ENCODE measurements around the gene ZNF672. TPM values are rescaled to one million over a fixed set of nuclear protein-coding genes. Genes with fewer than 3 reads are reported as not detected.

Gene ZNF672
- total RNA-seq, 1 donor = 15.2 TPM

GRCh38 chr1:248820041-248820585 is 17.9 kb upstream of the ZNF672 start:
- Histone ChIP-seq H3K4me2 (ENCODE audit: insufficient read depth, low read length) (no peak overlapping the region), H2AFZ (ENCODE audit: low read length) (no peak overlapping the region), H3K4me3 (ENCODE audit: insufficient read depth, low read length) (no peak overlapping the region), H3K4me1 (ENCODE audit: insufficient read depth, low read length) (peaks cover 47% of the 10 kb centered on the region), H3K9me3 (ENCODE audit: low read depth, low read length) (no peaks in the 10 kb centered on the region), H3K36me3 (ENCODE audit: insufficient read depth, low read length) (peaks cover 49% of the 10 kb centered on the region), H3K27me3 (ENCODE audit: insufficient read depth, low read length) (no peaks in the 10 kb centered on the region), H3K79me2 (ENCODE audit: insufficient read depth, low read length) (peaks cover 84% of the 10 kb centered on the region), H3K27ac (ENCODE audit: low read depth, low read length) (peak overlapping the region; percentile 98), H4K20me1 (ENCODE audit: insufficient read depth, low read length) (peaks cover 29% of the 10 kb centered on the region)
- no peak for DNase-seq (ENCODE audit: insufficient read length, low spot score, missing footprints)
- TF ChIP-seq CTCF (IDR thresholded peaks at IDR 0.05; ENCODE audit: extremely low read depth, low read depth, low read length) = no peak

- no peak for TF ChIP-seq CTCF (IDR thresholded peaks at IDR 0.05; ENCODE audit: extremely low read depth, low read depth, low read length)
- no peaks in the 10 kb centered on the region for H3K27me3 ChIP-seq (ENCODE audit: insufficient read depth, low read length)
- peaks cover 48% of the 10 kb centered on the region for H3K4me1 ChIP-seq (ENCODE audit: insufficient read depth, low read length)
- peak overlapping the region; percentile 4 for H3K4me3 ChIP-seq (ENCODE audit: insufficient read depth, low read length)
- H3K79me2 ChIP-seq (ENCODE audit: insufficient read depth, low read length) = peaks cover 85% of the 10 kb centered on the region
- no peak overlapping the region for H2AFZ ChIP-seq (ENCODE audit: low read length)
- DNase-seq (ENCODE audit: insufficient read length, low spot score, missing footprints) = peak; percentile 96
- peaks cover 26% of the 10 kb centered on the region for H4K20me1 ChIP-seq (ENCODE audit: insufficient read depth, low read length)
- peaks cover 42% of the 10 kb centered on the region for H3K36me3 ChIP-seq (ENCODE audit: insufficient read depth, low read length)
- H3K9me3 ChIP-seq (ENCODE audit: low read depth, low read length) = no peaks in the 10 kb centered on the region
- H3K27ac ChIP-seq (ENCODE audit: low read depth, low read length) = peak overlapping the region; percentile 98
- H3K4me2 ChIP-seq (ENCODE audit: insufficient read depth, low read length) = peak overlapping the region; percentile 96
These were observed 16.9 kb upstream of the ZNF672 start for GRCh38 chr1:248821101-248821500.

GRCh38 chr1:248821641-248822040 is 16.4 kb upstream of the ZNF672 start:
- H3K27ac ChIP-seq (ENCODE audit: low read depth, low read length) = peak overlapping the region; percentile 98
- H3K79me2 ChIP-seq (ENCODE audit: insufficient read depth, low read length) = peaks cover 80% of the 10 kb centered on the region
- H3K4me2 ChIP-seq (ENCODE audit: insufficient read depth, low read length) = peak overlapping the region; percentile 96
- no peak overlapping the region for H2AFZ ChIP-seq (ENCODE audit: low read length)
- no peaks in the 10 kb centered on the region for H3K9me3 ChIP-seq (ENCODE audit: low read depth, low read length)
- H3K4me3 ChIP-seq (ENCODE audit: insufficient read depth, low read length) = peak overlapping the region; percentile 4
- TF ChIP-seq CTCF (IDR thresholded peaks at IDR 0.05; ENCODE audit: extremely low read depth, low read depth, low read length) = no peak
- H3K4me1 ChIP-seq (ENCODE audit: insufficient read depth, low read length) = peaks cover 50% of the 10 kb centered on the region
- no peak for DNase-seq (ENCODE audit: insufficient read length, low spot score, missing footprints)
- peaks cover 25% of the 10 kb centered on the region for H4K20me1 ChIP-seq (ENCODE audit: insufficient read depth, low read length)
- no peaks in the 10 kb centered on the region for H3K27me3 ChIP-seq (ENCODE audit: insufficient read depth, low read length)
- H3K36me3 ChIP-seq (ENCODE audit: insufficient read depth, low read length) = peaks cover 38% of the 10 kb centered on the region

- peak overlapping the region; percentile 98 for H3K27ac ChIP-seq (ENCODE audit: low read depth, low read length)
- DNase-seq (ENCODE audit: insufficient read length, low spot score, missing footprints) = peak; percentile 48
- peak overlapping the region; percentile 96 for H3K4me2 ChIP-seq (ENCODE audit: insufficient read depth, low read length)
- H4K20me1 ChIP-seq (ENCODE audit: insufficient read depth, low read length) = peaks cover 17% of the 10 kb centered on the region
- peaks cover 72% of the 10 kb centered on the region for H3K79me2 ChIP-seq (ENCODE audit: insufficient read depth, low read length)
- no peaks in the 10 kb centered on the region for H3K9me3 ChIP-seq (ENCODE audit: low read depth, low read length)
- no peak overlapping the region for H2AFZ ChIP-seq (ENCODE audit: low read length)
- H3K4me1 ChIP-seq (ENCODE audit: insufficient read depth, low read length) = peaks cover 53% of the 10 kb centered on the region
- no peaks in the 10 kb centered on the region for H3K27me3 ChIP-seq (ENCODE audit: insufficient read depth, low read length)
- H3K36me3 ChIP-seq (ENCODE audit: insufficient read depth, low read length) = peaks cover 38% of the 10 kb centered on the region
- TF ChIP-seq CTCF (IDR thresholded peaks at IDR 0.05; ENCODE audit: extremely low read depth, low read depth, low read length) = no peak
- H3K4me3 ChIP-seq (ENCODE audit: insufficient read depth, low read length) = peak overlapping the region; percentile 63
These were observed 15.6 kb upstream of the ZNF672 start for GRCh38 chr1:248822148-248823032.

All from osteoblast (primary cell).